ENCODE results near the gene GSTA3. TPM values are rescaled to one million over a fixed set of nuclear protein-coding genes. Genes with fewer than 3 reads are reported as not detected.
"Not testable (repeated sequence)": the region's sequence is repeated elsewhere in the genome, so short reads cannot be mapped to it uniquely, and the experiment has no call there.

Gene GSTA3
- 0.52 TPM for polyA plus RNA-seq (ENCODE audit: insufficient read length)
- long read RNA-seq, donor 1, result 0 reads
- long read RNA-seq, donor 2, result 0 reads
- long read RNA-seq, donor 3, result 0 reads
- long read RNA-seq, donor 4, result 0 reads
- long read RNA-seq, donor 5, result 0 reads
- long read RNA-seq, donor 6, result 0 reads
- long read RNA-seq, donor 7, result 0 reads
- long read RNA-seq, donor 8, result 0 reads

DNA sequence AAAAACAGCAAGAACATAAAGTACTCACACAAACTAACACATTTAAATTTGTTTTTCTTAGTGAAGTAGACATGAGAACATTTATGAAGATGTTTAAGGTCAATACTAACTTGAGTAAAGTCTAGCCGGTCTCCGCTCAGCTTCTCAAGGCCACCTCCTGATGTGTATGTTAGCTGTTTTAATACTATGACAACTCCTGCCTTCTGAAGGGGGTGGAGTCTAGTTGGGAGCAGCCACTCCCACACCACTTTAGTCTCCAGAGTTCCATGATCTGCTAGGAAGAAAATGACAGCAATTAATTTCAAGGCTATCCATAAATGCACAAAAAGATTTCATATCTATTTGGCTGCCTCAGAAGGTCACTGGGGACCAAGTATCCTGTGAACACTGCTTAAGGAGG, at the start of gene GSTA3:
Gene GSTA3 (minus strand): TSS at position 168 of the 400 bp plus-strand sequence. CDS start 3,864 bp downstream, outside the sequence.
- no peak for DNase-seq

GRCh38 chr6:52958546-52959255, 49.2 kb upstream of the GSTA3 start:
- no peak for DNase-seq

GRCh38 chr6:52955871-52956270, 46.4 kb upstream of the GSTA3 start:
- no peak for DNase-seq

- DNase-seq, result no peak
Measured at GRCh38 chr6:52953911-52954839, 44.7 kb upstream of the GSTA3 start.

- DNase-seq, result no peak
Measured at GRCh38 chr6:52946306-52946705, 36.8 kb upstream of the GSTA3 start.

GRCh38 chr6:52942821-52943220, 33.3 kb upstream of the GSTA3 start:
- DNase-seq, result not testable (repeated sequence)

GRCh38 chr6:52942221-52942620, 32.7 kb upstream of the GSTA3 start:
- DNase-seq, result no peak

DNA sequence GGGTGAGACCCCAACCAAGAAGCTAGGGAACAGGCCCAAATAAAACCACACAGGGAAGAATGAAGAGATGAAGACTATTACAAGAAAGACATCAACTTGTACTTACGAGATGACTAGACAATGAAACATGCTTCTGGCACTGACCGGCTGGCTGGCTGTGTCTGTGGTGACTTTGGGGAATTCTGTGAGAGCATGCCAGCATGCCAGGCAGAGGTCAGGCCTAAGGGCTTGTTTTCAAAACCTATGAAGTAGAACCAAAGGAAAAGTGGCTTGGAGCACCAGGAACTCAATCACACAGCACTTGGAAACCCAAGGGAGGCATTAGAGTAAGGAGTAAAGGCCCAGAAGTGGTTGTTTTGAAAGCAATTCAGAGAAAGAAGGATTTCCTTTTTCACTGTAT, 28.4 kb upstream of the GSTA3 start:
- no peak for DNase-seq

DNA sequence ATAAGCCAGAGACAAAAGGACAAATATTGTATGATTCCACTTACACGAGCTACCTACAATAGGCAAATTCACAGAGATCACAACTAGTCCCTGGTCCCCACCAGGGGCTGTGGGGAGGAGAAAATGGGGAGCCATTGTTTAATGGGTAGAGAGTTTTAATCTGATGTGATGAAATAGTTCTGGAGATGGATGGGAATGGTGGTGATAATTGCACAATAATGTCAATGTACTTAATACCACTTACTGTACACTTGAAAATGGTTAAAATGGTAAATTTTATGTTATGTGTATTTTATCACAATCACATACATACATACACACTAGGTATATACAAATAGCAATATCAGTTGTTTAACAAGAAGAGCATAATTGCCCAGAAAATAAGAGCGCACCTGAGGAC, 24.3 kb upstream of the GSTA3 start:
- no peak for DNase-seq

- DNase-seq, result no peak
Measured at GRCh38 chr6:52931351-52931750, 21.9 kb upstream of the GSTA3 start.

DNA sequence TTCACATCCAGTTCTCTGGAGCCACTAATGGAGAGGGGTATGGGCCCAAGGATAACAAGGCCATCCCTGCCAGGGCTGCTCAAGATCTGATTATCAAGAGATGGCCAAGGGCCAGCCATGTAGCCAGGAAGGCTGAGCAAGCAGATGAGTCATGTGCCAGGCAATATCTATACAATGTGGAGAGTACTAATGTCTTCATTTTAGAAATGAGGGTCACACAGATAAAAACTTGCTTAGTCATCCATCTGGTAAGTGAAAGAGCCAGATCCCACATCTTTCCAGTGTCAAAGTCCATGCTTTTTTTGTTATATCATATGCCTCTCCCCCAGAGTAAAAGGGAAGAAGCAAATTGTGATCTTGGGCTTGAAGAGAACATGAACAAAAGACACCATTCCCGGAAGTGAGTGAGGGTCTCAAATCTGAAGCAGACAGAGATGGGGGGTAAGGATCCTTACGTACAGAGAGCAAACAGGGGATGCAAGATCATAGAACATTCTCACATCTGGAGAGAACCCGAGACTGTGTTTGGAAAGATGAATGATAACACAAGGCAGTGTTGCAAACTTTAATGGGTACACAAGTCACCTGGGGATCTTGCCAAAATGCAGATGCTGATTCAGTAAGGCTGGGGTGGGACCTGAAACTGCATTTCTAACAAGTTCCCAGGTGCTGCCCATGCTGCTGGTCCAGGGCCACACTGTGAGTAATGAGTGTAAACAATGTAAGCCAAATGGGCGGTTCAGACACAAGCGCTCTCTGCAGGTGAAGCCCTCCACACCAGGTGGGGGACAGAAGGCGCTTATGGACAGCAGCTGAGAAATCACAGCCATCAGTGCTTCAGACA, 20.0 kb upstream of the GSTA3 start:
- no peak for DNase-seq

DNA sequence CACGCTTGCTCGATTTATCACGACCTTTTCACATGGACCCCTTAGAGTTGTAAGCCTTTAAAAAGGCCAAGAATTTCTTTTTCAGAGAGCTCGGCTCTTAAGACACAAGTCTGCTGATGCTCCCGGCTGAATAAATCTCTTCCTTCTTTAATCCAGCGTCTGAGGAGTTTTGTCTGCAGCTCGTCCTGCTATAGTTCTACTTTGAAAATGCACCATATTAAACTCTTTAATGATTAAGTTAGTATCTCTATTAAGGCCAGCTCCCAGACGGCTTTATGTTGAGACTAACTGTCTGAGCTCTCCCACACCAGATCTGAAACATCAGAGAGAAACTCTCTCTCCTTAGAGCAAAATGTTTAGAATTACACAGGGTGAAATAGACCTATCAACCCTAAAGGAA, 18.0 kb upstream of the GSTA3 start:
- DNase-seq, result no peak

GRCh38 chr6:52925919-52926792, 16.7 kb upstream of the GSTA3 start:
- no peak for DNase-seq

GRCh38 chr6:52925042-52925441, 15.5 kb upstream of the GSTA3 start:
- no peak for DNase-seq

DNA sequence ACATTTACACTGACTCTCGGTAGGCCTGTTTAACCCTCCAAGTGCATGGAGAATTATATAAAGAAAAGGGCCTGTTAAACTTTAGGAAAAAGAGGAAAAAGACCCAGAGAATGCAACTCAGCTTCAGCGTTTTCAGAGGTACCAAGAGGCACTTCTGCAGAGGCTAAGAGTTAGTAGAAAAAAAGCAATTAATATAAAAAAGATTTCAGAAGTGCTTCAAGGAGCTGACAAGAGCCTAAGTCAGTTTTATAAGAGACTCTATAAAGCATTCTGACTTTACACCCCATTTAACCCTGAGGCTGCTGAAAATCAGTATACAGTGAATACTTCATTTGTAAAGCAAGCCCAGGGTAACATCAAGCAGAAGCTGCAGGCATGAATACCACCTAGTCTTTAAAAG, 14.2 kb upstream of the GSTA3 start:
- DNase-seq, result not testable (repeated sequence)

- DNase-seq, result no peak
Measured at GRCh38 chr6:52922161-52922560, 12.7 kb upstream of the GSTA3 start.

DNA sequence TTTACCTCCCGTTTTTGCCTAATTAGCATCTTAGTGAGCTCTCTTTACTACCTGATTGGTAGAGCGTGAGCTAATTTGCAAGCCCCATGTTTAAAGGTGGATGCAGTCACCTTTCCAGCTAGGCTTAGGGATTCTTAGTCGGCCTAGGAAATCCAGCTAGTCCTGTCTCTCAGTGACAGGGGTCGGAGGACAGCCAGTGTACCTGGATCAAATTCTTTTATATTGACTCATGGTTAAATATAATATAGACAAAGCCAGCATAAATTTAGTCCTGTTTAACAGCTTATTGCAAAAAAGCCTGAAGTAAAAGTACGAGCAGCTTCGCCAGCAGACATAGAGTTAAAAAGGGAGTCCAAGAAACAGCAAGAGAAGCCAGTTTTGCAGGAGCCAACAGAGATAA, 12.2 kb upstream of the GSTA3 start:
- no peak for DNase-seq

- not testable (repeated sequence) for DNase-seq
Measured at GRCh38 chr6:52919511-52919910, 10.0 kb upstream of the GSTA3 start.

GRCh38 chr6:52918771-52919170, 9.3 kb upstream of the GSTA3 start:
- DNase-seq, result not testable (repeated sequence)

GRCh38 chr6:52918027-52918686, 8.7 kb upstream of the GSTA3 start:
- DNase-seq, result not testable (repeated sequence)

Data from left kidney (tissue), 8 donors.